Effector memory CD8-positive, alpha-beta T cell (primary cell): ENCODE measurements around the gene KIF2A.

Experiments
- ATAC-seq: fragments of 150-1000 bp; cut with Tn5 transposase; replicated peaks from 2 replicates; pipeline ENCODE4 v1.10.0; 2021; ENCODE audit warnings: mild to moderate bottlenecking, moderate library complexity
- DNase-seq, 3 experiments: peaks; one replicate each; pipeline ENCODE4 v3.0.0; 2021
- H3K27ac Mint-ChIP-seq, 2 donors: one replicate each; pipeline ENCODE4 v1.8.0; 2022; ENCODE audit warnings: mild to moderate bottlenecking in 2 of 2, mixed read lengths in 2 of 2, moderate library complexity in 2 of 2
- H3K27me3 Mint-ChIP-seq, 2 donors: one replicate each; pipeline ENCODE4 v1.8.0; 2022; ENCODE audit warnings: mixed read lengths in 2 of 2
- H3K36me3 Mint-ChIP-seq: one replicate; pipeline ENCODE4 v1.8.0; 2022; ENCODE audit warnings: mild to moderate bottlenecking, moderate library complexity, mixed read lengths; ENCODE audit not compliant: insufficient read depth
- H3K4me1 Mint-ChIP-seq, 2 donors: one replicate each; pipeline ENCODE4 v1.8.0; 2022; ENCODE audit warnings: low read depth in 2 of 2, mixed read lengths in 2 of 2
- H3K4me3 Mint-ChIP-seq, 2 donors: one replicate each; pipeline ENCODE4 v1.8.0; 2022; ENCODE audit warnings: mild to moderate bottlenecking in 2 of 2, mixed read lengths in 2 of 2, moderate library complexity in 2 of 2
- H3K9me3 Mint-ChIP-seq, 2 donors: one replicate each; pipeline ENCODE4 v1.8.0; 2022; ENCODE audit warnings: mixed read lengths in 2 of 2

KIF2A gene

DNA sequence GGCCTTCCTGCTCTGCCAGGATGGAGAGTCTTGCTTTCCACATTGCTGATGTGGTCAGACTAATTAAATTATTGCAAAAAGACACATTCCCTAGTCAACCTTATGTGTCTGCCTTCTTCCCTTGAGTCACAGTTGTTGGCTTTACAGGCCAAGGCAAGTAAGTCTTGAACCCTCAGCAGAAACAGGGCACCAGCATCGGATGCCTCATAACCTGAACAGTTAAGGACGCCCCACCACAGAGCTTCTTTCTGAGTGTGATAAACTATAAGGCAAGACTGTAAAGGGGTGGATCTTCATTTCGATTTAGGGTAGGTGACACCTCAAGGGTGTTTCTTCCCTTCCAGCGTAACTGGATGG is 670 bp upstream of the KIF2A start:
- ATAC-seq (peak; percentile 21), DNase-seq (no peak)
- Mint-ChIP-seq H3K36me3 (peaks cover 36% of the 10 kb centered on the region), H3K9me3 (no peaks in the 10 kb centered on the region), H3K27me3 (no peaks in the 10 kb centered on the region), H3K4me1 (peaks cover 31 to 44% of the 10 kb centered on the region in 2 donors), H3K27ac (peak overlapping the region; percentile 93 to 98), H3K4me3 (peak overlapping the region; percentile 89 to 98)

- H3K27ac Mint-ChIP-seq, result peak overlapping the region; percentile 93 to 98
- H3K9me3 Mint-ChIP-seq, result no peaks in the 10 kb centered on the region
- ATAC-seq, result peak; percentile 16
- peak overlapping the region; percentile 89 to 98 for H3K4me3 Mint-ChIP-seq
- peak in 1 of 3 experiments; percentile 49 for DNase-seq
- H3K4me1 Mint-ChIP-seq, result peaks cover 42 to 50% of the 10 kb centered on the region in 2 donors
- peaks cover 41% of the 10 kb centered on the region for H3K36me3 Mint-ChIP-seq
- H3K27me3 Mint-ChIP-seq, result no peaks in the 10 kb centered on the region
Measured at GRCh38 chr5:62306323-62306895, 403 bp downstream of the KIF2A start.

- Mint-ChIP-seq H3K4me1 (peaks cover 49 to 57% of the 10 kb centered on the region in 2 donors), H3K36me3 (peaks cover 40% of the 10 kb centered on the region), H3K27ac (peak overlapping the region; percentile 93 to 98), H3K4me3 (peak overlapping the region; percentile 89 to 98), H3K27me3 (no peaks in the 10 kb centered on the region), H3K9me3 (no peaks in the 10 kb centered on the region)
- ATAC-seq (peak; percentile 20), DNase-seq (peak; percentile 53 to 65 (median 55))
Measured at GRCh38 chr5:62306896-62307689, 1.1 kb downstream of the KIF2A start.

GRCh38 chr5:62308439-62308838 is 2.4 kb downstream of the KIF2A start:
- Mint-ChIP-seq H3K9me3 (no peaks in the 10 kb centered on the region), H3K36me3 (peaks cover 44% of the 10 kb centered on the region), H3K4me1 (peaks cover 60 to 69% of the 10 kb centered on the region in 2 donors), H3K4me3 (peak overlapping the region; percentile 89 to 98), H3K27me3 (no peaks in the 10 kb centered on the region), H3K27ac (peak overlapping the region; percentile 93 to 98)
- DNase-seq (no peak), ATAC-seq (no peak)

GRCh38 chr5:62309107-62309506 is 3.1 kb downstream of the KIF2A start:
- ATAC-seq (no peak), DNase-seq (no peak)
- Mint-ChIP-seq H3K27ac (peak overlapping the region; percentile 93 to 98), H3K27me3 (no peaks in the 10 kb centered on the region), H3K36me3 (peaks cover 46% of the 10 kb centered on the region), H3K4me3 (peak overlapping the region; percentile 33 to 52), H3K9me3 (no peaks in the 10 kb centered on the region), H3K4me1 (peaks cover 61 to 73% of the 10 kb centered on the region in 2 donors)

GRCh38 chr5:62310426-62311143 is 4.6 kb downstream of the KIF2A start:
- peak overlapping the region; percentile 88 to 90 for H3K27ac Mint-ChIP-seq
- DNase-seq (no peak), ATAC-seq (no peak)
- peaks cover 65 to 78% of the 10 kb centered on the region in 2 donors for H3K4me1 Mint-ChIP-seq
- H3K27me3 Mint-ChIP-seq, result no peaks in the 10 kb centered on the region
- H3K4me3 Mint-ChIP-seq, result peak overlapping the region; percentile 52 to 59
- no peaks in the 10 kb centered on the region for H3K9me3 Mint-ChIP-seq
- H3K36me3 Mint-ChIP-seq, result peaks cover 39% of the 10 kb centered on the region

DNA sequence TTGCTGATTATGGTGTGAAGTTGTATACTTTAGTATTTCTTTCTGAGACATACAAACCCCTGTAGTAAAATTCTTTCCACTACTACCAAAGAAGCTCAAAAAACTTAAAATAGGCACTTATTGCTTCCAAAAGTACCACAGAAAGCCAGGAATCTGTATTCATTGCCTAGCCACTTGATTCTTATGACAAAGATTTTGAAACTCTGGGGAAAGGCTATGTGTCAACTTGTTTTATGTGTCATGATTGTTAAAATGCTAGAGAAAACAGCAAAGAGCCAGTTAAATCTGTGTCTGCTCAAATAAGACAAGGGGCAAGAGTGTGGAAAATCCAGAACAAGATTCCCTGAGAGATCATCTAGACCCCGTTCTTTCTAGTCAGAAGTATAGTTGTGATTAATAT is 6.0 kb downstream of the KIF2A start:
- peaks cover 34% of the 10 kb centered on the region for H3K36me3 Mint-ChIP-seq
- peak overlapping the region; percentile 88 to 90 for H3K27ac Mint-ChIP-seq

DNA sequence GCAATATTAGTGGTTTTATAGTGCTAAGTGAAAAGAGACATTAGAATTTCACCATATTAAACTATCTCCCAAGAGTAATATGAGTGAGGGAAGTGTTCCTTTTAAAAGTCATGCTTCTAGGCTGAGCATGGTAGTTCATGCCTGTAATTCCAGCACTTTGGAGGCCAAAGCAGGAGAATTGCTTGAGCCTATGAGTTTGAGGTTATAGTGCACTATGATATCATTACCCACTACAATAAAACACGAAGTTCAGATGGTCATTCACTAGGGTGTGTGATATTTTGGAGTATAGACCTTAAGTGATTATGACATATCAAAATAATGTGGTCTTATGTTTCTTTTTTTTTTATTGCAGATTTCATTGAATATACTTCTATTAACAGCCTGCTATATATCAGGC is 6.7 kb downstream of the KIF2A start:
- no peaks in the 10 kb centered on the region for H3K27me3 Mint-ChIP-seq
- H3K4me1 Mint-ChIP-seq, result peaks cover 68 to 85% of the 10 kb centered on the region in 2 donors
- H3K4me3 Mint-ChIP-seq, result peak overlapping the region in 1 of 2 donors; percentile 52
- no peak for ATAC-seq
- H3K36me3 Mint-ChIP-seq, result peaks cover 29% of the 10 kb centered on the region
- no peaks in the 10 kb centered on the region for H3K9me3 Mint-ChIP-seq
- DNase-seq, result no peak
- H3K27ac Mint-ChIP-seq, result peak overlapping the region; percentile 26 to 88

More for the DNA sequence above, 6.0 kb downstream of the KIF2A start:
- Mint-ChIP-seq H3K4me1 (peaks cover 70 to 85% of the 10 kb centered on the region in 2 donors), H3K27me3 (no peaks in the 10 kb centered on the region), H3K4me3 (peak overlapping the region; percentile 46 to 52), H3K9me3 (no peaks in the 10 kb centered on the region)
- DNase-seq, result no peak
- ATAC-seq, result no peak

GRCh38 chr5:62314213-62314830 is 8.3 kb downstream of the KIF2A start:
- no peak for ATAC-seq
- Mint-ChIP-seq H3K27ac (peak overlapping the region in 1 of 2 donors; percentile 85), H3K9me3 (no peaks in the 10 kb centered on the region), H3K27me3 (no peaks in the 10 kb centered on the region), H3K4me1 (peaks cover 70 to 84% of the 10 kb centered on the region in 2 donors), H3K36me3 (peaks cover 22% of the 10 kb centered on the region), H3K4me3 (peak overlapping the region; percentile 30 to 48)
- no peak for DNase-seq

GRCh38 chr5:62315376-62316175 is 9.6 kb downstream of the KIF2A start:
- Mint-ChIP-seq H3K36me3 (peaks cover 13% of the 10 kb centered on the region), H3K9me3 (no peaks in the 10 kb centered on the region), H3K27ac (peak overlapping the region; percentile 6 to 85), H3K4me3 (peak overlapping the region; percentile 5 to 48), H3K4me1 (peaks cover 69 to 86% of the 10 kb centered on the region in 2 donors), H3K27me3 (no peaks in the 10 kb centered on the region)
- DNase-seq, result no peak
- ATAC-seq, result no peak

- peaks cover 10% of the 10 kb centered on the region for H3K36me3 Mint-ChIP-seq
- H3K4me1 Mint-ChIP-seq, result peaks cover 66 to 84% of the 10 kb centered on the region in 2 donors
- H3K9me3 Mint-ChIP-seq, result no peaks in the 10 kb centered on the region
- H3K27ac Mint-ChIP-seq, result peak overlapping the region in 1 of 2 donors; percentile 35
- no peaks in the 10 kb centered on the region for H3K27me3 Mint-ChIP-seq
- DNase-seq, result no peak
- H3K4me3 Mint-ChIP-seq, result peak overlapping the region in 1 of 2 donors; percentile 36
- no peak for ATAC-seq
Measured at GRCh38 chr5:62316176-62316502, 10.1 kb downstream of the KIF2A start.

- DNase-seq, result no peak
- Mint-ChIP-seq H3K4me1 (peaks cover 62 to 82% of the 10 kb centered on the region in 2 donors), H3K36me3 (peaks cover 25% of the 10 kb centered on the region), H3K9me3 (no peaks in the 10 kb centered on the region), H3K4me3 (peak overlapping the region; percentile 18 to 32), H3K27me3 (no peaks in the 10 kb centered on the region), H3K27ac (peak overlapping the region; percentile 29)
- ATAC-seq, result no peak
Measured at GRCh38 chr5:62317810-62318209, 11.8 kb downstream of the KIF2A start.
